Hepatocyte (in vitro differentiated cells): Measurements from ENCODE around the gene FEM1C. TPM values are rescaled to one million over a fixed set of nuclear protein-coding genes. Genes with fewer than 3 reads are reported as not detected.

Experiments used
- DNase-seq: peaks from one replicate; pipeline ENCODE4 v3.0.0-alpha.2; 2016; ENCODE audit warnings: low spot score
- H2AFZ ChIP-seq: fragments of 200-600 bp; sonication (generic); 2 replicates; pipeline ENCODE4 v1.6.0; 2016; ENCODE audit warnings: antibody characterized with exemption, mild to moderate bottlenecking
- H3K27ac ChIP-seq: fragments of 200-600 bp; sonication (generic); 2 replicates; pipeline ENCODE4 v1.5.1; 2016; ENCODE audit warnings: mild to moderate bottlenecking
- H3K27me3 ChIP-seq: fragments of 200-600 bp; sonication (generic); 2 replicates; pipeline ENCODE4 v1.6.1; 2016
- H3K36me3 ChIP-seq: fragments of 200-600 bp; sonication (generic); replicated peaks from 2 replicates; pipeline ENCODE4 v1.5.1; 2016; ENCODE audit warnings: low read depth; ENCODE audit not compliant: insufficient read depth
- H3K4me1 ChIP-seq: fragments of 200-600 bp; sonication (generic); 2 replicates; pipeline ENCODE4 v1.5.1; 2016; ENCODE audit warnings: mild to moderate bottlenecking, moderate library complexity; ENCODE audit not compliant: insufficient read depth
- H3K4me2 ChIP-seq: fragments of 200-600 bp; sonication (generic); 2 replicates; pipeline ENCODE4 v1.6.0; 2016
- H3K4me3 ChIP-seq: fragments of 200-600 bp; sonication (generic); 2 replicates; pipeline ENCODE4 v1.5.1; 2016; ENCODE audit warnings: mild to moderate bottlenecking
- H3K79me2 ChIP-seq: fragments of 200-600 bp; sonication (generic); 2 replicates; pipeline ENCODE4 v1.6.0; 2017; ENCODE audit warnings: mild to moderate bottlenecking
- H3K9me2 ChIP-seq: fragments of 200-600 bp; sonication (generic); replicated peaks from 2 replicates; pipeline ENCODE4 v1.6.0; 2017; ENCODE audit warnings: mild to moderate bottlenecking; ENCODE audit not compliant: insufficient read depth
- H3K9me3 ChIP-seq: fragments of 200-600 bp; sonication (generic); 2 replicates; pipeline ENCODE4 v1.5.1; 2016; ENCODE audit warnings: low read depth, mild to moderate bottlenecking
- H4K20me1 ChIP-seq: fragments of 200-600 bp; sonication (generic); 2 replicates; pipeline ENCODE4 v1.6.0; 2016; ENCODE audit warnings: mild to moderate bottlenecking; ENCODE audit not compliant: insufficient read depth, poor library complexity, severe bottlenecking
- EZH2 ChIP-seq: fragments of 200-600 bp; sonication (generic); IDR thresholded peaks from 2 replicates; pipeline ENCODE4 v1.6.1; 2016; ENCODE audit warnings: antibody characterized with exemption, mild to moderate bottlenecking, borderline replicate concordance
- EZH2phosphoT487 ChIP-seq: fragments of 200-600 bp; sonication (generic); IDR thresholded peaks from one replicate; pipeline ENCODE4 v1.6.1; 2018; ENCODE audit warnings: antibody characterized with exemption, mild to moderate bottlenecking, low read depth, moderate library complexity; ENCODE audit not compliant: unreplicated experiment, severe bottlenecking
- WGBS: methylation state at CpG from one replicate; pipeline ENCODE4 v1.1.6; 2016; ENCODE audit warnings: low lambda C conversion rate; ENCODE audit errors: missing lambda C conversion rate; 5-methylcytosine and 5-hydroxymethylcytosine counted together
- polyA plus RNA-seq: library from polyadenylated mRNA; unstranded; fragments of >200 nt; fragmentation: Nextera tagmentation; extraction: Ambion mirVana; gene quantifications from 2 replicates; pipeline ENCODE4 v1.2.1, GENCODE V29; 2016
- total RNA-seq: library from RNA; depleted of rRNA; stranded (reverse); fragments of >200 nt; gene quantifications from 2 replicates; pipeline ENCODE4 v1.2.3, GENCODE V29; 2014
- TF ChIP-seq, protein P1 (sequence below): fragments of 200-600 bp; sonication (generic); IDR thresholded peaks from 2 replicates; pipeline ENCODE4 v1.5.1; 2016; ENCODE audit warnings: antibody characterized with exemption, mild to moderate bottlenecking; ENCODE audit not compliant: poor library complexity

The FEM1C gene
- total and polyA plus RNA-seq, 2 experiments from 2014 or later = 10.7 to 27.0 TPM

DNA sequence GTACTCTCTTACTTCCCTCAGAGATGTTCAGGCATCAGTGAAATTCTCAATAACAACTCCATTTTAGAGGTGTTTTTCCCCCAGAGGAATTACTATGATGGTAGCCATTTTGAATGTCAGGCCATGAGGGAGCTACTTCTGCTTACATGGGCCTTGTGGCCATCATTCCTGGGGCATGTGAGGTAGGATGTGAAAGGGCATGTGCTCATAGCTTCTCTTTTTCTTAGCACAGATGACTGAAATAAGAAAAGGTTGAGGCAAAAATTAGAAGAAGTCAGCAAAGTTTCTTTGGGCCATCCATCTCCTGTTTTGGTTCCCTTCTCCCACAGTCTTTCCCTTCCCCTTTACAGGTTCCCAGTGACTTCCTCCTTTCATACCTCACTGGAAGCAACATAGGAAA is 68.8 kb downstream of the FEM1C start:
- Histone ChIP-seq H3K4me3 (no peak overlapping the region), H3K9me2 (no peaks in the 10 kb centered on the region), H3K27me3 (no peaks in the 10 kb centered on the region), H3K27ac (no peak overlapping the region), H3K9me3 (no peaks in the 10 kb centered on the region), H3K4me1 (no peaks in the 10 kb centered on the region), H4K20me1 (no peaks in the 10 kb centered on the region), H2AFZ (no peak overlapping the region), H3K36me3 (no peaks in the 10 kb centered on the region), H3K79me2 (no peaks in the 10 kb centered on the region), H3K4me2 (no peak overlapping the region)
- DNase-seq = no peak
- TF ChIP-seq EZH2phosphoT487 (no peak), EZH2 (no peak)
- TF ChIP-seq, protein P1, sequence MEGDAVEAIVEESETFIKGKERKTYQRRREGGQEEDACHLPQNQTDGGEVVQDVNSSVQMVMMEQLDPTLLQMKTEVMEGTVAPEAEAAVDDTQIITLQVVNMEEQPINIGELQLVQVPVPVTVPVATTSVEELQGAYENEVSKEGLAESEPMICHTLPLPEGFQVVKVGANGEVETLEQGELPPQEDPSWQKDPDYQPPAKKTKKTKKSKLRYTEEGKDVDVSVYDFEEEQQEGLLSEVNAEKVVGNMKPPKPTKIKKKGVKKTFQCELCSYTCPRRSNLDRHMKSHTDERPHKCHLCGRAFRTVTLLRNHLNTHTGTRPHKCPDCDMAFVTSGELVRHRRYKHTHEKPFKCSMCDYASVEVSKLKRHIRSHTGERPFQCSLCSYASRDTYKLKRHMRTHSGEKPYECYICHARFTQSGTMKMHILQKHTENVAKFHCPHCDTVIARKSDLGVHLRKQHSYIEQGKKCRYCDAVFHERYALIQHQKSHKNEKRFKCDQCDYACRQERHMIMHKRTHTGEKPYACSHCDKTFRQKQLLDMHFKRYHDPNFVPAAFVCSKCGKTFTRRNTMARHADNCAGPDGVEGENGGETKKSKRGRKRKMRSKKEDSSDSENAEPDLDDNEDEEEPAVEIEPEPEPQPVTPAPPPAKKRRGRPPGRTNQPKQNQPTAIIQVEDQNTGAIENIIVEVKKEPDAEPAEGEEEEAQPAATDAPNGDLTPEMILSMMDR = no peak

DNA sequence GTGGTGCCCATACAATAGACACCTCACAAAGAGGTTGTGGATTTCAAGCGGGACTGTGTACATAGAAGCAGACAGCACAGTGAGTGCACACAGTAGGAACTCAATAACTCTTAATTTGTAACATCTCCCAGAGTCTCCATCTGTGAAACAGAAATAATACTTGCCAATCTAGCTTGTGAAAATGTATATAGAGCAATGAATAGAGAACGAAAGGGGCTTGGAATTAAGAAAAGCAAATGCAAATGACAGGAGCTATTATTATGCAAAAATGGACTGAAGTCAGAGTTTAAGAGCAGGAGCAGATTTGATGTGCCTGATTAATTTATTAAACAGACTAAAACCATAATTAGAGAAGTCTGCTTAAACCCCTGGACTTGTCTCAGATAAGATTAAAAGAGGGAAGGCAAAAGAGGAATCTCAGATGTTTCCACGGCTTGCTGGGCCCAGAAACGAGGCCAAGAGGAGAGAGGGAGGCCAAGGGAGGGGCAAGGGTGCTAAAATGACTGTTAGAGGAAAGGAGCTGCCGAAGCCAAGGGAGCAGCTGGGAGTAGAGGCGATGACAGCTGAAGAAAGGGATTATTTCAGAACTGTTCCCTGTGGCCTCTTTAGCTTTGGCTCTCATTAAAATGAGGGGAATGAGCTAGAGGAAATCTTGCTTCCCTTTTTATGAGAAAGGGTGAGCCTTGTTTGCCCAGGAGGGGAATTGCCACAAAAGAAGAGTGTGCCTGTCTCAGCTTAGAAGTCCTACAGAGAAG is 72.1 kb downstream of the FEM1C start:
- TF ChIP-seq, protein P1 = no peak
- TF ChIP-seq EZH2phosphoT487 (no peak), EZH2 (no peak)
- Histone ChIP-seq H3K4me2 (no peak overlapping the region), H3K4me1 (no peaks in the 10 kb centered on the region), H4K20me1 (no peaks in the 10 kb centered on the region), H3K4me3 (no peak overlapping the region), H3K27me3 (no peaks in the 10 kb centered on the region), H3K36me3 (no peaks in the 10 kb centered on the region), H3K79me2 (no peaks in the 10 kb centered on the region), H2AFZ (no peak overlapping the region), H3K9me3 (no peaks in the 10 kb centered on the region), H3K9me2 (no peaks in the 10 kb centered on the region), H3K27ac (no peak overlapping the region)
- DNase-seq = no peak
- WGBS = 64% methylated on average over 6 of the region's 6 CpGs

DNA sequence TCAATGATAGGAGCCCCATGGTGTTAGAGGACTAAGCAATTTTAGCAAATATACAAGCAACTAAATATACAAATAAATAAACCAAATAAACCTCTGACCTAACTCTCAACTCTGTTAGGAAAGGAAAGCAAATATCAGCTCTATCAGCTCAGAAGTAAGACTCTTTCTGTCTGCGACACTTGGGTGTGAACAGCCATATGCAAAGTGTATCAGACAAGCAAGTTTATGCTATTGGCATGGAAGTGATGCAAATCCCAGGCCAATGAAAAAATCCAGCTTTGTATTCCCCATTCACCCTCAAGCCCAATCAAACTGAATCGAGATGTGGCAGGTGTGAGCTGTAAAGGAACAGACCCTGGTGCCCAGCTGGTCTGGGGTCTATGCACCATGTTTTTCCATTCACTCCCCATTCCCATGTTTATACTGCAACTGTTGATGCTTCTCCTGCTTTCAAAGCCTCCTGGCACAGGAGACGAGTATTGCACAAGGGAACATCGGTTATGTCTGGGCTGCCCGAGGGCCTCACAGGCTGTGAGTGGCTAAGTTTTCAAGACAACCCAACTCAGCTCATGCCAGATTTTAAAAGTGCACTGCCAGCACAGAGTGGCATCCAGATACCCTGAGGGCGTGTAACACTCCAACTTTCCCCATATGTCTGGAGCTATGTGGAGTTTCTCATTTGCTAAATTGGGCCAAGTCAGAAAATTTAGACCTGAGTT is 73.1 kb downstream of the FEM1C start:
- Histone ChIP-seq H4K20me1 (no peaks in the 10 kb centered on the region), H3K9me2 (no peaks in the 10 kb centered on the region), H3K4me3 (no peak overlapping the region), H3K36me3 (no peaks in the 10 kb centered on the region), H3K4me2 (no peak overlapping the region), H2AFZ (no peak overlapping the region), H3K4me1 (no peaks in the 10 kb centered on the region), H3K79me2 (no peaks in the 10 kb centered on the region), H3K27ac (no peak overlapping the region), H3K9me3 (no peaks in the 10 kb centered on the region), H3K27me3 (no peaks in the 10 kb centered on the region)
- DNase-seq = no peak
- WGBS = 85% methylated on average over 6 of the region's 6 CpGs
- no peak for TF ChIP-seq EZH2phosphoT487
- TF ChIP-seq, protein P1 = no peak
- no peak for TF ChIP-seq EZH2
